Right kidney (tissue), 9 donors: Measurements from ENCODE around the gene LTK.

Source experiments
- DNase-seq: peaks from one replicate; pipeline ENCODE4 v3.0.0-alpha.2; 2016
- long read RNA-seq, 8 donors: transcript quantifications; one replicate each; lab custom pipeline, GENCODE V29; 2026

LTK gene
- long read RNA-seq, donor 1 = 0 reads
- long read RNA-seq, donor 2 = 0 reads
- long read RNA-seq, donor 3 = 0 reads
- long read RNA-seq, donor 4 = 0 reads
- long read RNA-seq, donor 5 = 0 reads
- long read RNA-seq, donor 6 = 0 reads
- long read RNA-seq, donor 7 = 0 reads
- long read RNA-seq, donor 8 = 0 reads

GRCh38 chr15:41513506-41514227 lies at the start of gene LTK:
TSS of gene LTK (minus strand) at chr15:41513827. CDS start at chr15:41513709, 118 bp downstream.
- peak; percentile 67 for DNase-seq

GRCh38 chr15:41562784-41563198 lies 49.2 kb upstream of the LTK start:
- peak; percentile 59 for DNase-seq

GRCh38 chr15:41562244-41562643 lies 48.6 kb upstream of the LTK start:
- no peak for DNase-seq

GRCh38 chr15:41561777-41562145 lies 48.1 kb upstream of the LTK start:
- peak; percentile 42 for DNase-seq

GRCh38 chr15:41561104-41561776 lies 47.6 kb upstream of the LTK start:
- DNase-seq = peak; percentile 41

GRCh38 chr15:41560572-41560874 lies 46.9 kb upstream of the LTK start:
- DNase-seq = no peak

- DNase-seq = no peak
These were observed 45.7 kb upstream of the LTK start for GRCh38 chr15:41559239-41559782.

GRCh38 chr15:41558400-41559238 lies 45.0 kb upstream of the LTK start, which contains the start of gene TYRO3:
TSS of gene TYRO3 (plus strand) at chr15:41559212. CDS start at chr15:41559258, 46 bp downstream.
- DNase-seq = peak; percentile 54

GRCh38 chr15:41557673-41558399 lies 44.2 kb upstream of the LTK start:
- DNase-seq = peak; percentile 82

- no peak for DNase-seq
These were observed 43.0 kb upstream of the LTK start for GRCh38 chr15:41556677-41557076.

- DNase-seq = no peak
These were observed 41.3 kb upstream of the LTK start for GRCh38 chr15:41554915-41555314.

- no peak for DNase-seq
These were observed 40.7 kb upstream of the LTK start for GRCh38 chr15:41554343-41554742.

GRCh38 chr15:41553731-41554130 lies 40.1 kb upstream of the LTK start:
- DNase-seq = no peak

GRCh38 chr15:41550066-41550775 lies 36.6 kb upstream of the LTK start:
- DNase-seq = no peak

GRCh38 chr15:41546851-41547786 lies 33.5 kb upstream of the LTK start:
- DNase-seq = no peak

GRCh38 chr15:41545218-41545617 lies 31.6 kb upstream of the LTK start:
- DNase-seq = no peak

- no peak for DNase-seq
These were observed 31.0 kb upstream of the LTK start for GRCh38 chr15:41544650-41545015.

- DNase-seq = no peak
These were observed 29.9 kb upstream of the LTK start for GRCh38 chr15:41543521-41543870.

GRCh38 chr15:41536866-41537265 lies 23.2 kb upstream of the LTK start:
- DNase-seq = no peak

- DNase-seq = no peak
These were observed 21.9 kb upstream of the LTK start for GRCh38 chr15:41535544-41535943.
